SW480 (cell line): ENCODE results near the gene GPR135.
"Not testable (repeated sequence)": the region's sequence is repeated elsewhere in the genome, so short reads cannot be mapped to it uniquely, and the experiment has no call there.

Experiments used
- DNase-seq: peaks from one replicate; pipeline ENCODE4 v3.0.0-alpha.2; 2016; ENCODE audit warnings: low spot score

The GPR135 gene

GRCh38 chr14:59475709-59476108 is 10.5 kb upstream of the GPR135 start:
- no peak for DNase-seq

- DNase-seq: no peak
These were observed 9.0 kb upstream of the GPR135 start for GRCh38 chr14:59474172-59474571.

- peak; percentile 51 for DNase-seq
These were observed 479 bp downstream of the GPR135 start for GRCh38 chr14:59464486-59465315.

- DNase-seq: no peak
These were observed 1.2 kb downstream of the GPR135 start for GRCh38 chr14:59463787-59464485.

- DNase-seq: no peak
These were observed 3.3 kb downstream of the GPR135 start for GRCh38 chr14:59461891-59462290.

GRCh38 chr14:59460378-59460777 is 4.8 kb downstream of the GPR135 start:
- no peak for DNase-seq

- no peak for DNase-seq
These were observed 6.7 kb downstream of the GPR135 start for GRCh38 chr14:59458486-59458885.

- no peak for DNase-seq
These were observed 9.8 kb downstream of the GPR135 start for GRCh38 chr14:59455411-59455810.

GRCh38 chr14:59454139-59454538 is 11.0 kb downstream of the GPR135 start:
- DNase-seq: no peak

- DNase-seq: no peak
These were observed 13.3 kb downstream of the GPR135 start for GRCh38 chr14:59451849-59452248.

- DNase-seq: no peak
These were observed 14.5 kb downstream of the GPR135 start for GRCh38 chr14:59450716-59451115.

GRCh38 chr14:59448673-59449072 is 16.5 kb downstream of the GPR135 start:
- not testable (repeated sequence) for DNase-seq

GRCh38 chr14:59439256-59439965 is 25.8 kb downstream of the GPR135 start:
- DNase-seq: no peak

GRCh38 chr14:59438195-59438647 is 27.0 kb downstream of the GPR135 start:
- DNase-seq: peak; percentile 6

- no peak for DNase-seq
These were observed 29.2 kb downstream of the GPR135 start for GRCh38 chr14:59435987-59436386.

GRCh38 chr14:59435101-59435500 is 30.1 kb downstream of the GPR135 start:
- DNase-seq: no peak

- DNase-seq: no peak
These were observed 35.4 kb downstream of the GPR135 start for GRCh38 chr14:59429790-59430189.

- DNase-seq: no peak
These were observed 36.6 kb downstream of the GPR135 start for GRCh38 chr14:59428581-59429012.

- no peak for DNase-seq
These were observed 37.3 kb downstream of the GPR135 start for GRCh38 chr14:59427653-59428580.

- no peak for DNase-seq
These were observed 39.8 kb downstream of the GPR135 start for GRCh38 chr14:59425322-59425935.
